Skeletal muscle tissue (tissue), 4 donors: ENCODE data around the gene TTC34. TPM values are rescaled to one million over a fixed set of nuclear protein-coding genes. Genes with fewer than 3 reads are reported as not detected.
"Not testable (repeated sequence)": the region's sequence is repeated elsewhere in the genome, so short reads cannot be mapped to it uniquely, and the experiment has no call there.

ENCODE experiments used
- H3K27ac ChIP-seq: one replicate; pipeline ENCODE4 v1.7.0; 2013; ENCODE audit warnings: mild to moderate bottlenecking, low read depth, low read length, inconsistent platforms
- H3K27me3 ChIP-seq, 3 donors: one replicate each; pipeline ENCODE4 v1.7.0; 2013; ENCODE audit warnings: low read length in 3 of 3; ENCODE audit not compliant: control insufficient read depth in 3 of 3, insufficient read depth in 3 of 3
- H3K36me3 ChIP-seq, 3 donors: one replicate each; pipeline ENCODE4 v1.7.0; 2013; ENCODE audit warnings: low read length in 3 of 3; ENCODE audit not compliant: control insufficient read depth in 3 of 3, insufficient read depth in 3 of 3
- H3K4me1 ChIP-seq, 3 donors: one replicate each; pipeline ENCODE4 v1.7.0; 2013; ENCODE audit warnings: low read length in 3 of 3, mild to moderate bottlenecking in 3 of 3; ENCODE audit not compliant: control insufficient read depth in 3 of 3, insufficient read depth in 3 of 3
- H3K4me3 ChIP-seq, 3 donors: one replicate each; pipeline ENCODE4 v1.7.0; 2013; ENCODE audit warnings: low read length in 3 of 3
- H3K9ac ChIP-seq, 3 donors: one replicate each; pipeline ENCODE4 v1.7.0; 2013; ENCODE audit warnings: low read length in 3 of 3, mild to moderate bottlenecking in 3 of 3, moderate library complexity in 2 of 3, low read depth in 1 of 3
- H3K9me3 ChIP-seq, 3 donors: one replicate each; pipeline ENCODE4 v1.7.0; 2013; ENCODE audit warnings: low read length in 3 of 3; ENCODE audit not compliant: control insufficient read depth in 3 of 3
- total RNA-seq: library from RNA; depleted of rRNA; stranded (reverse); fragments of >200 nt; gene quantifications from one replicate; pipeline ENCODE4 v1.2.3, GENCODE V29; 2014
- donor health status: Osteomylitis.

Gene TTC34
- total RNA-seq, 1 donor from 2014 or later = under 0.01 TPM

- no peak overlapping the region for H3K4me3 ChIP-seq
- H3K27me3 ChIP-seq = peaks cover 50 to 75% (median 64%) of the 10 kb centered on the region in 3 donors
- H3K36me3 ChIP-seq = no peaks in the 10 kb centered on the region
- no peak overlapping the region for H3K27ac ChIP-seq
- no peaks in the 10 kb centered on the region for H3K4me1 ChIP-seq
- H3K9me3 ChIP-seq = peaks cover 0 to 8% (median 3%) of the 10 kb centered on the region in 3 donors
- H3K9ac ChIP-seq = no peak overlapping the region
These were observed 171.6 kb downstream of the TTC34 start for GRCh38 chr1:2629627-2630497.

- Histone ChIP-seq H3K27me3 (peaks cover 51 to 69% (median 61%) of the 10 kb centered on the region in 3 donors), H3K4me3 (no peak overlapping the region), H3K27ac (no peak overlapping the region), H3K4me1 (no peaks in the 10 kb centered on the region), H3K9ac (no peak overlapping the region), H3K36me3 (no peaks in the 10 kb centered on the region), H3K9me3 (peaks cover 0 to 8% (median 3%) of the 10 kb centered on the region in 3 donors)
These were observed 172.4 kb downstream of the TTC34 start for GRCh38 chr1:2628933-2629626.

GRCh38 chr1:2628191-2628932, 173.1 kb downstream of the TTC34 start:
- H3K4me1 ChIP-seq = no peaks in the 10 kb centered on the region
- no peak overlapping the region for H3K9ac ChIP-seq
- no peak overlapping the region for H3K4me3 ChIP-seq
- H3K36me3 ChIP-seq = no peaks in the 10 kb centered on the region
- peaks cover 0 to 8% (median 3%) of the 10 kb centered on the region in 3 donors for H3K9me3 ChIP-seq
- peaks cover 50 to 62% (median 61%) of the 10 kb centered on the region in 3 donors for H3K27me3 ChIP-seq
- no peak overlapping the region for H3K27ac ChIP-seq

GRCh38 chr1:2627746-2628145, 173.7 kb downstream of the TTC34 start:
- Histone ChIP-seq H3K9ac (no peak overlapping the region), H3K4me1 (no peaks in the 10 kb centered on the region), H3K27ac (no peak overlapping the region), H3K4me3 (no peak overlapping the region), H3K36me3 (no peaks in the 10 kb centered on the region), H3K9me3 (peaks cover 0 to 8% (median 3%) of the 10 kb centered on the region in 3 donors), H3K27me3 (peaks cover 44 to 56% (median 56%) of the 10 kb centered on the region in 3 donors)

GRCh38 chr1:2625748-2626147, 175.7 kb downstream of the TTC34 start:
- H3K27me3 ChIP-seq = peaks cover 38 to 48% (median 41%) of the 10 kb centered on the region in 3 donors
- H3K4me3 ChIP-seq, H3K27ac ChIP-seq, H3K9ac ChIP-seq, H3K9me3 ChIP-seq, H3K4me1 ChIP-seq, H3K36me3 ChIP-seq: not testable (repeated sequence)

- Histone ChIP-seq H3K27ac (no peak overlapping the region), H3K4me3 (no peak overlapping the region), H3K27me3 (peaks cover 37 to 44% (median 38%) of the 10 kb centered on the region in 3 donors), H3K9ac (no peak overlapping the region), H3K9me3 (peaks cover 0 to 3% (median 2%) of the 10 kb centered on the region in 3 donors), H3K4me1 (no peaks in the 10 kb centered on the region), H3K36me3 (no peaks in the 10 kb centered on the region)
These were observed 176.2 kb downstream of the TTC34 start for GRCh38 chr1:2625311-2625710.

GRCh38 chr1:2624735-2625300, 176.7 kb downstream of the TTC34 start:
- Histone ChIP-seq H3K27ac (no peak overlapping the region), H3K9ac (no peak overlapping the region), H3K27me3 (peaks cover 32 to 39% (median 36%) of the 10 kb centered on the region in 3 donors), H3K4me3 (no peak overlapping the region), H3K4me1 (no peaks in the 10 kb centered on the region), H3K9me3 (no peaks in the 10 kb centered on the region), H3K36me3 (no peaks in the 10 kb centered on the region)

- Histone ChIP-seq H3K4me3 (no peak overlapping the region), H3K27ac (no peak overlapping the region), H3K36me3 (no peaks in the 10 kb centered on the region), H3K9ac (no peak overlapping the region), H3K27me3 (peaks cover 28 to 30% (median 28%) of the 10 kb centered on the region in 3 donors), H3K4me1 (no peaks in the 10 kb centered on the region), H3K9me3 (no peaks in the 10 kb centered on the region)
These were observed 177.7 kb downstream of the TTC34 start for GRCh38 chr1:2623571-2624337.

- no peak overlapping the region for H3K4me3 ChIP-seq
- peaks cover 5 to 15% (median 5%) of the 10 kb centered on the region in 3 donors for H3K27me3 ChIP-seq
- peaks cover 0 to 6% (median 5%) of the 10 kb centered on the region in 3 donors for H3K9me3 ChIP-seq
- no peaks in the 10 kb centered on the region for H3K36me3 ChIP-seq
- H3K27ac ChIP-seq = no peak overlapping the region
- no peaks in the 10 kb centered on the region for H3K4me1 ChIP-seq
- H3K9ac ChIP-seq = no peak overlapping the region
These were observed 183.5 kb downstream of the TTC34 start for GRCh38 chr1:2617971-2618470.
